ENCODE data around the gene EEPD1.

EEPD1 gene

GRCh38 chr7:36110584-36110983 lies 42.5 kb upstream of the EEPD1 start:
- no peak for TF ChIP-seq ZFP30 (CRISPR knock-in tag; IDR thresholded peaks at IDR 0.05)
- TF ChIP-seq ZNF8 (CRISPR knock-in tag; IDR thresholded peaks at IDR 0.05), result no peak
- no peak for TF ChIP-seq GLIS3 (CRISPR knock-in tag; IDR thresholded peaks at IDR 0.05)
- TF ChIP-seq ARNTL (CRISPR knock-in tag; IDR thresholded peaks at IDR 0.05; ENCODE audit: borderline replicate concordance, low read depth), result no peak
- TF ChIP-seq PPARA (CRISPR knock-in tag; IDR thresholded peaks at IDR 0.05; ENCODE audit: borderline replicate concordance), result no peak
- no peak for TF ChIP-seq ISL1 (CRISPR knock-in tag; IDR thresholded peaks at IDR 0.05)
- no peak for TF ChIP-seq TCF4 (CRISPR knock-in tag; IDR thresholded peaks at IDR 0.05; ENCODE audit: borderline replicate concordance)
- no peak for TF ChIP-seq ZC3H10 (CRISPR knock-in tag; IDR thresholded peaks at IDR 0.05)
- no peak for TF ChIP-seq PATZ1 (CRISPR knock-in tag; IDR thresholded peaks at IDR 0.05; ENCODE audit: borderline replicate concordance)
- TF ChIP-seq ESRRG (CRISPR knock-in tag; IDR thresholded peaks at IDR 0.05), result no peak
- ATAC-seq, result no peak

DNA sequence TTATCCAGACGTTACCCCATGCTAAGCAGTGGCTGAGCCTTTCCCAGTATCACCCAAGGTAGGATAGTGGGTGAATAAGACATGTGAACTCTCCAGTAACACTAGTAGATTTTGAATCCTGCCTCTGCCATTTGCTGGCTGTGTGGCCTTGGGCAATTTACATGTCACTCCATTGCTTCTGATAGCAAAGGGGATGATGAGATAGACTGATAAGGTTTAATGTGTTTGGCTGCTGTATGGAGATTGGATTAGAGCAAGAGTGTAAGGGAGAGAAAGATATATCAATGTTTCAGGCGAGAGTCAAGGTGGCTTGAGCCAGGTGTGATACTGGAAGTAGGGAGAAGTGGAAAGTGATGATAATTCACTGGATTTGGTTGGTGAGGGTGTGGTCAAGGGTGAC lies 40.1 kb upstream of the EEPD1 start:
- no peak for ATAC-seq
- TF ChIP-seq PPARA (CRISPR knock-in tag; IDR thresholded peaks at IDR 0.05; ENCODE audit: borderline replicate concordance) (no peak), ZNF70 (CRISPR knock-in tag; IDR thresholded peaks at IDR 0.05) (peak; percentile 73; the same call in 1 of the 2 replicates)

GRCh38 chr7:36114355-36114754 lies 38.7 kb upstream of the EEPD1 start:
- TF ChIP-seq ZNF70 (CRISPR knock-in tag; IDR thresholded peaks at IDR 0.05) (no peak), ZNF565 (CRISPR knock-in tag; conservative IDR thresholded peaks at IDR 0.05; ENCODE audit: low read depth) (no peak), BACH2 (CRISPR knock-in tag; IDR thresholded peaks at IDR 0.05; ENCODE audit: borderline replicate concordance) (no peak), ESRRG (CRISPR knock-in tag; IDR thresholded peaks at IDR 0.05) (no peak), PPARA (CRISPR knock-in tag; IDR thresholded peaks at IDR 0.05; ENCODE audit: borderline replicate concordance) (no peak), PATZ1 (CRISPR knock-in tag; IDR thresholded peaks at IDR 0.05; ENCODE audit: borderline replicate concordance) (no peak)
- ATAC-seq, result no peak

GRCh38 chr7:36115448-36116321 lies 37.4 kb upstream of the EEPD1 start:
- ATAC-seq, result peak; percentile 96
- no peak for TF ChIP-seq GLIS3 (CRISPR knock-in tag; IDR thresholded peaks at IDR 0.05)
- TF ChIP-seq PATZ1 (CRISPR knock-in tag; IDR thresholded peaks at IDR 0.05; ENCODE audit: borderline replicate concordance), result no peak
- no peak for TF ChIP-seq TOX (CRISPR knock-in tag; IDR thresholded peaks at IDR 0.05; ENCODE audit: borderline replicate concordance)
- TF ChIP-seq ZC3H10 (CRISPR knock-in tag; IDR thresholded peaks at IDR 0.05), result no peak
- no peak for TF ChIP-seq ZFP3 (CRISPR knock-in tag; IDR thresholded peaks at IDR 0.05)
- TF ChIP-seq ZNF8 (CRISPR knock-in tag; IDR thresholded peaks at IDR 0.05), result peak; percentile 24; the same call in 1 of the 2 replicates
- TF ChIP-seq BACH2 (CRISPR knock-in tag; IDR thresholded peaks at IDR 0.05; ENCODE audit: borderline replicate concordance), result no peak
- no peak for TF ChIP-seq ESRRG (CRISPR knock-in tag; IDR thresholded peaks at IDR 0.05)
- no peak for TF ChIP-seq POU6F1 (CRISPR knock-in tag; IDR thresholded peaks at IDR 0.05; ENCODE audit: borderline replicate concordance, low read depth)
- no peak for TF ChIP-seq ZNF565 (CRISPR knock-in tag; conservative IDR thresholded peaks at IDR 0.05; ENCODE audit: low read depth)
- no peak for TF ChIP-seq ZFP30 (CRISPR knock-in tag; IDR thresholded peaks at IDR 0.05)
- TF ChIP-seq, protein P1, sequence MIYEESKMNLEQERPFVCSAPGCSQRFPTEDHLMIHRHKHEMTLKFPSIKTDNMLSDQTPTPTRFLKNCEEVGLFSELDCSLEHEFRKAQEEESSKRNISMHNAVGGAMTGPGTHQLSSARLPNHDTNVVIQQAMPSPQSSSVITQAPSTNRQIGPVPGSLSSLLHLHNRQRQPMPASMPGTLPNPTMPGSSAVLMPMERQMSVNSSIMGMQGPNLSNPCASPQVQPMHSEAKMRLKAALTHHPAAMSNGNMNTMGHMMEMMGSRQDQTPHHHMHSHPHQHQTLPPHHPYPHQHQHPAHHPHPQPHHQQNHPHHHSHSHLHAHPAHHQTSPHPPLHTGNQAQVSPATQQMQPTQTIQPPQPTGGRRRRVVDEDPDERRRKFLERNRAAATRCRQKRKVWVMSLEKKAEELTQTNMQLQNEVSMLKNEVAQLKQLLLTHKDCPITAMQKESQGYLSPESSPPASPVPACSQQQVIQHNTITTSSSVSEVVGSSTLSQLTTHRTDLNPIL (CRISPR knock-in tag; IDR thresholded peaks at IDR 0.05; ENCODE audit: low read depth), result no peak
- TF ChIP-seq, protein P2, sequence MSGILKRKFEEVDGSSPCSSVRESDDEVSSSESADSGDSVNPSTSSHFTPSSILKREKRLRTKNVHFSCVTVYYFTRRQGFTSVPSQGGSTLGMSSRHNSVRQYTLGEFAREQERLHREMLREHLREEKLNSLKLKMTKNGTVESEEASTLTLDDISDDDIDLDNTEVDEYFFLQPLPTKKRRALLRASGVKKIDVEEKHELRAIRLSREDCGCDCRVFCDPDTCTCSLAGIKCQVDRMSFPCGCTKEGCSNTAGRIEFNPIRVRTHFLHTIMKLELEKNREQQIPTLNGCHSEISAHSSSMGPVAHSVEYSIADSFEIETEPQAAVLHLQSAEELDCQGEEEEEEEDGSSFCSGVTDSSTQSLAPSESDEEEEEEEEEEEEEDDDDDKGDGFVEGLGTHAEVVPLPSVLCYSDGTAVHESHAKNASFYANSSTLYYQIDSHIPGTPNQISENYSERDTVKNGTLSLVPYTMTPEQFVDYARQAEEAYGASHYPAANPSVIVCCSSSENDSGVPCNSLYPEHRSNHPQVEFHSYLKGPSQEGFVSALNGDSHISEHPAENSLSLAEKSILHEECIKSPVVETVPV (CRISPR knock-in tag; IDR thresholded peaks at IDR 0.05), result no peak
- 0 out of 2 replicates have a peak, but pooled peaks have one; percentile 42 for TF ChIP-seq ZNF70 (CRISPR knock-in tag; IDR thresholded peaks at IDR 0.05)
- 0 out of 2 replicates have a peak, but pooled peaks have one; percentile 23 for TF ChIP-seq TCF4 (CRISPR knock-in tag; IDR thresholded peaks at IDR 0.05; ENCODE audit: borderline replicate concordance)
- TF ChIP-seq TSHZ2 (CRISPR knock-in tag; IDR thresholded peaks at IDR 0.05), result peak; percentile 70; the same call in 1 of the 2 replicates

Data from SK-N-SH treated with all-trans-retinoic acid at 6 μM for 48 hours (cell line).